Stimulated activated CD8-positive, alpha-beta memory T cell treated with anti-CD3 and anti-CD28 coated beads, Interleukin-4, amount 100 ng/mL, for 24 hours (primary cell): ENCODE measurements around the gene WDFY3.

Experiments
- DNase-seq: peaks from one replicate; pipeline ENCODE4 v3.0.0-alpha.2; 2020; ENCODE audit warnings: low read depth

WDFY3 gene

GRCh38 chr4:84912741-84913140 is 53.7 kb downstream of the WDFY3 start:
- DNase-seq, result no peak

GRCh38 chr4:84908876-84909275 is 57.6 kb downstream of the WDFY3 start:
- DNase-seq, result no peak

DNA sequence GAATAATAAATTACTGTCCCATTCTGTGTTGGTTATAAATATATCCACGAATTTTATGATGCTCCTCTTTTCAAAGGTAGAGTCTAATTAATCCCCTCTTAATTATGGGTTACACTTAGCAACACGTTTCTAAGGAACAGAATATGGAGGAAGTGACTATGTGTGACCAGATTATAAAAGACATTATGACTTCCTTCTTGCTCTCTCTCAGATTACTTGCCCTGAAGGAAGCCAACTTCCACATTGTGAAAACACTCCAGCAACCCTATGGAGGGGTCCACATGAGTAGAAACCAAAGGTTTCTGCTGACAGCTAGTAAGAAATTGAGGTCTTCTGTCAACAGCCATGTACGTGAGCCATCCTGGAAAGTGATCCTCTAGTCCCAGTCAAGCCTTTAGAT is 59.3 kb downstream of the WDFY3 start:
- no peak for DNase-seq

DNA sequence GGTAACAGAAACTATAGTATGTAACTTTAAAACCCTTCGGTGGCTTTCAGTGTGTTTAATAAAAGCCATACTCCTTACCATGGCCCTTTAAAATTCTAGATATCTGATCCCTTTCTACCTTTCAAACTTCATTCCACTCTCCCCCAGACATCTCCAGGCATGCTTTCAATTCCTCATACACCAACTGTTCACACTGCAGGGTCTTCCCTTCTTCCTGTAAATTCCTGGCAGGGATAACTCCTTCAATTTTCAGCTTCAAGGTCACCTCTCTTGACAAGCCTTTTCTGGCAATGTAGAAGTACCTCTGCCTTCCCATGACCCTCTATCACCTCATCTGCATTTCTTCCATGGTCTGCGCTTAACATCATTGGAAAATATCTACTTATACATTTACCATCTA is 60.8 kb downstream of the WDFY3 start:
- no peak for DNase-seq

- DNase-seq, result no peak
These were observed 64.7 kb downstream of the WDFY3 start for GRCh38 chr4:84901740-84902281.

DNA sequence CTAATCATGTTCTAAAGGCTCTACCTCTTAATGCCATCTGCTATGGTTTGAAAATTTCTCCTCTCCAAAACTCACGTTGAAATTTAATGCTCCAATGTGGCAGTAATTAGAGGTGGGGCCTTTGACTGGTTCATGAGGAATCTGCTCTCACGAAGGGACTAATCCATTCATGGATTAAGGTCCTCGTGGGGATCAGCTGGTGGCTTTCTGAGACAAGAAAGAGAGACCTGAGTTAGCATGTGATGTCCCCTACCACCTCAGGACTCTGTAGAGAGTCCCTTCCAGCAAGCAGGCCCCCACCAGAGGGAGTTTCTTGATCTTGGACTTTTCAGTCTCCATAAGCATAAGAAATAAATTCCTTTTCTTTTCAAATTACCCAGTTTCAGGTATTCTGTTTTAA is 65.3 kb downstream of the WDFY3 start:
- DNase-seq, result no peak

DNA sequence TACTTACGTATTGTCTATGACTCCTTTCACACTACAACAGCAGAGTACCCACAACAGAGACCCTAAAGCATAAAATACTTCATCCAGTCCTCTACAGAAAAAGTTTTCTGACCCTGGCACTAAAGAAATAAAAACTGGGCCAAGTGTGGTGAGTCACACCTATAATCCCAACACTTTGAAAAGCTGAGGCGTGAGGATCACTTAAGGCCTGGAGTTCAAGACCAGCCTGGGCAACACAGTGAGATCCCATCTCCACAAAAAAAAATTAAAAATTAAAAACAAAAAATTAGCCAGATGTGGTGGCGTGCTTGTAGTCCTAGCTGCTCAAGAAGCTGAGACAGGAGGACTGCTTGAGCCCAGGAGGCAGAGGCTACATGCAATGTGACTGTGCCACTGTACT is 66.9 kb downstream of the WDFY3 start:
- DNase-seq, result no peak

GRCh38 chr4:84897516-84897915 is 69.0 kb downstream of the WDFY3 start:
- no peak for DNase-seq

DNA sequence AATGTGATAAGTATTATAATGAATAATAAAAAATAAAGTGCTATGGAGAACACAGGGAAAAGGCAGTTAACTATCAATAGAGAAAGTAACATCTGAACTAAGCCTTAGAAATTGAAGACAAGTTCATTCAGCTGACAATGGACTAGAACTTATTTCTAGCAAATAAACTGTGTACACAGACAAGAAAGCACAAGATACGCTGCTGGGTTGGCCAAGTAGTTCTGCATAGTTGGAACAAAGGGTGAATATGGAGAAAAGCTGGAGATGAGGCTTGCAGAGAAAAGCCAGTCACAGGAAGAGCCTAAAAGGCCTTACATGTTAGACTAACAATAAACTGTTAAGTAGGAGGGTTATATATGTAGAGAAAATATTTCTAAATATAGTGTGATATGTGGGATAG is 71.2 kb downstream of the WDFY3 start:
- no peak for DNase-seq

GRCh38 chr4:84894621-84895020 is 71.9 kb downstream of the WDFY3 start:
- no peak for DNase-seq

DNA sequence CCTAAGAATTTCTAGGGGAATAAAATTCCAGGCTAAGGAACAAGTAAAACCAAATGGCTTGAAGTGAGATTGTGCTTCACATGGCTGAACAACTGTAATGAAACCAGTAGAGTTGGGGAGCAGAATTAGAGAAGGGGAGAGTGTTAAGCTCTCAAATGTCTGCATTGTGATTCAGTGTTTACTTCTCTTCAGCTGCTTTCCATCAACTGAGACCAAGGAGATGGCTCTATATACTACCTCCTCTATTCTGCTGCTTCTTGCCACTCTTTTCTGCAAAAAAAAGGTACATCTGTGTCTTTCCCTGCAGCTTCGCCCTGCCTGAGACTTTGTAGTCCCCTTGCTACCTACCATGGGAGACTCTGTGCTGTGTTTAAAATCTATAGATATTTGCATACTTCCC is 73.5 kb downstream of the WDFY3 start:
- no peak for DNase-seq

DNA sequence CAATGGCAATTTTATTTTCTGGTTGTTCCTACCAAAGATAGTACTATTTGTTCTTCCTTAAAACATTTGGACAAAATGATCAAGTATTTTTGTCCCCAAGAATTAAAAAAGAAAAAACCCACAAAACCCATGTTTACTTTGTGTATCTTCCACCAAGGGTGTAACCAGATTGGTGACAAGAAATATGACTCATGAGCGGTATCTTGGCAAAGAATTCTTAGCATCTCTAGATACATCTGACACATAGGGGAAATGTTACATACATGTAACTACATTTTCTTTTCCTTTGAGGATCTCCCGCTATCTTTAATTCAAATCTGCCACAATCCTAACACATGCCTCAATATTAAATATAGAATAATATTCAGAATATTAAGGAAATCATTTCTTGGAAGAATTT is 78.7 kb downstream of the WDFY3 start:
- no peak for DNase-seq

GRCh38 chr4:84879651-84880200 is 86.8 kb downstream of the WDFY3 start:
- DNase-seq, result no peak

- DNase-seq, result no peak
These were observed 87.9 kb downstream of the WDFY3 start for GRCh38 chr4:84878546-84878945.

GRCh38 chr4:84878090-84878489 is 88.4 kb downstream of the WDFY3 start:
- no peak for DNase-seq

DNA sequence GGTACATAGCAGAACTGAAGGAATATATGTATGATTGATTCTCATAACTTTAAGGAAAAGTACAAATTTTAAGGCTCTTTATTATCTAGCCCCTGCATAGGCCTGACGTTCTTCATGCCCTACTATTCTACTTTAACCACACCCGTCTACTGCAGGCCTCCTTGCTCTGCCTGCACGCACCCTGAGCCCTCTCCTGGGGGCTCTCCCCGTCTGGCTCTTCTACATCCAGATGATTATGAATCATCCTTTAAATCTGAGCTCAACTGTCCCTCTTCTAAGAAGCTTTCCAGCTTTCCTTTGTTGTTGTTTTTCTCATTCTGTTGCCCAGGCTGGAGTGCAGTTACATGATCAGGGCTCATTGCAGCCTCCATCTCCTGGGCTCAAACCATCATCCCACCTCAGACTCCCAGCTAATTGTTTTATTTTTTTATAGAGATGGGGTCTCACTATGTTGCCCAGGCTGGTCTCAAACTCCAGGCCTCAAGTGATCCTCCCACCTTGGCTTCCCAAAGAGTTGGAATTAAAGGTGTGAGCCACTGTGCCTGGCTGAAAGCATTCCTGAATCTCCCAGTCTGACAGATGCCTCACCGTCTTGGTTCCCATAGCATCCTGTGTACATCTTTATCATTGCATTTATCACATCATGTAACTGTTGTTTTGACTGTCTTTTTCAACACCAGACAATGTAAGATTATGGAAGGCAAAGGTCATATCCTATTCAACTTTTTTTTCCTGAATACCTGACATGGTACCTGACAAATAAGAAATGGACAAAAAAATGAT is 89.2 kb downstream of the WDFY3 start:
- DNase-seq, result no peak

DNA sequence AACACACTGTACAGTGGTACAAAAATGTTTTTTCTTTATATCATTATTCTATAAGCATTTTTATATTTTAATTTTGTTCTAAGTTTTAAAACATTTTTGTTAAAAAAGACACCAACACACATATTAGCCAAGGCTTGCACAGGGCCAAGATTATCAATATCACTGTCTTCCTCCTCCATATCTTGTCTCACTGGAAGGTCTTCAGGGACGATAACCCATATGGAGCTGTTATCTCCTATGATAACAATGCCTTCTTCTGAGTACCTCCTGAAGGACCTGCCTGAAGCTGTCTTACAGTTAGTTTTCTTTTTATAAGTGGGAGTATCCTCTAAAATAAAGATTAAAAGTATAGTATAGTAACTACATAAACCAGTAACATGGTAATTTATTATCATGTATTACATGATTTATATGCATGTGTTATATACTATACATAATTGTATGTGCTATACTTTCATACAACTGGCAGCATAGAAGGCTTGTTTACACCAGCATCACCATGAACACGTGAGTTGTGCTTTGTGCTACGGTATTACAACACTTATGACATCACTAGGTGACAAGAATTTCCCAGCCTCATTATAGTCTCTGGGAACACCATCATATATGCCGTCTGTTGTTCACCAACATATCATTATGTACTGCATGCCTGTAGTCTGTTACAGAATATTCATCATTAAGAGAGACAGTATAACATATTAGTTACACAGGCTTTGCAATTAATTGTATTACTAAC is 90.7 kb downstream of the WDFY3 start:
- no peak for DNase-seq

GRCh38 chr4:84874619-84875018 is 91.9 kb downstream of the WDFY3 start:
- no peak for DNase-seq

DNA sequence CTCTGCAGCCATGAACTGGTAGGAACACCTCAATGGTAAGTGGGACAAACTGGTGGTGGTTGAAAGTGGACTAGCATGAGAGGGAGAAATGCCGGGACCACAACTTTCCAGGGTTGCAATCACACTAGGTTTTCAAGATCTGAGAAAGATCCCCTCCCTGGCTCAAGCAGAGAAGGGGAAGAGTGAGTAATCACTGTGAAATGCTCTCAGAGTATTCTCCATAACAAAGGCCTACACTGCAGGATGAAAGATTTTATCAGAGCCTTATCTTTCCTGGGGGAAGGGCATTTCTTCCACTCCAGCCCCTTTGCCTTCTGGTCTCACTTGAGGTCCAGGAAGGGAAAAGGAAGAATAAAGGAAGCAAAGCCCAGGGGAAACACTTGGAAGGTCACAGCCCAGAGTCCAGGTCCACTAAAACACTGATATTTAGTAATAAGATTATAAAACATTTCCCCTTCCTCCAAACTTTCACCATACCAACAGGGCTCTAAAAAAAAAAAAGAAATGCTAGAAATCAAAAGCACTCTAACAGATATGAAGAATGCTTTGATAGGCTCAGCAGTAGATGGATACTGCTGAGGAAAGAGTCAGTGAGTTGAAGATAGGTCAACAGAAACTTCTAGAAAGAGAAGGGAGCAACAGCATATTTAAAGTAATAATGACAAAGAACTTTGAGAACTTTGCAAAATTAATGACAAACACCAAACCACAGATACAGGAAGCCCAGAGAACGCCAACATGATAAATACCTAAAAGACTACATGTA is 95.9 kb downstream of the WDFY3 start:
- no peak for DNase-seq

- no peak for DNase-seq
These were observed 100.2 kb downstream of the WDFY3 start for GRCh38 chr4:84866295-84866694.

DNA sequence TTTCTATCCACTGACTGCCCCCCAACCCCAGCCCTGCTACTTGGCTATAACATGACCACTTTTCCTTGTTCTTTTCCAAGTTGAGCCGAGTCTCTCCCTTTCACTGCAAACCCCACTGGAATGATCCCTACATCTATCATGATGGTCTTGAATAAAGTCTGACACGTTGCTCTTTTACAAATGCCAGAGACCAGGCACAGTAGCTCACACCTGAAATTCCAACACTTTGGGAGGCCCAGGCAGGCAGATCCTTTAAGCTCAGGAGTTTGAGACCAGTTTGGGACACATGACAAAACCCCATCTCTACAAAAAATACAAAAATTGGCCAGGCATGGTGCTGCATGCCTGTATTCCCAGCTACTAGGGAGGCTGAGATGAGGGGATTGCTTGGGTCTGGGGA is 100.9 kb downstream of the WDFY3 start:
- DNase-seq, result no peak

GRCh38 chr4:84862064-84862463 is 104.4 kb downstream of the WDFY3 start:
- DNase-seq, result no peak
